K562 (cell line): ENCODE data around the gene SLC4A4. TPM values are rescaled to one million over a fixed set of nuclear protein-coding genes. Genes with fewer than 3 reads are reported as not detected.

Experiments used
- ATAC-seq: fragments of 200-7000 bp; cut with Tn5 transposase; 3 replicates; pipeline ENCODE4 v1.9.1; 2020; ENCODE audit warnings: moderate library complexity
- BruUV-seq: library from RNA; stranded (reverse); fragments of 400-500 nt; replicated peaks from 2 replicates; lab custom pipeline; 2021; lab: Mats Ljungman, UMichigan
- CTCF ChIA-PET: fragments of 300-600 bp; formaldehyde crosslinking; extraction: SDS; loops from one replicate; lab custom pipeline; 2021; ENCODE audit warnings: low intra/inter-chr PET ratio; lab: Yijun Ruan, JAX
- POLR2A ChIA-PET: fragments of 300-600, 350-650 bp; sonication (Branson Sonifier 250); formaldehyde crosslinking; extraction: SDS; loops from one replicate; lab custom pipeline; 2021; ENCODE audit warnings: antibody characterized with exemption, inconsistent platforms; lab: Yijun Ruan, JAX
- DNase-seq, 4 experiments: peaks; one replicate each; pipeline versions ENCODE4 v3.0.0 to v3.0.0-alpha.2; 2011 to 2018; ENCODE audit warnings: low spot score in 3 of 4, mixed read lengths in 3 of 4; ENCODE audit errors: extremely low read depth in 1 of 4
- FAIRE-seq: peaks from 2 replicates; lab custom pipeline; 2011; peaks lifted over from hg19 to GRCh38; lab: Jason Lieb, UNC
- H2AFZ ChIP-seq: 2 replicates; pipeline ENCODE4 v1.6.0; 2011; ENCODE audit warnings: low read depth, low read length, control low read depth, inconsistent platforms
- H3K27ac ChIP-seq: fragments of 200-600 bp; 3 replicates; pipeline ENCODE4 v1.8.0; 2011; ENCODE audit warnings: low read depth, mild to moderate bottlenecking, control low read depth, inconsistent platforms, low read length, moderate library complexity, mixed read lengths; ENCODE audit errors: extremely low read depth
- H3K27me3 ChIP-seq, 2 experiments: fragments of 300-600 bp in 1 of 2; 2 replicates in 1 of 2; 3 replicates in 1 of 2; pipeline versions ENCODE4 v1.6.0 to v1.8.0; 2011; ENCODE audit warnings: inconsistent platforms in 2 of 2, low read length in 2 of 2, mild to moderate bottlenecking in 1 of 2, mixed read lengths in 1 of 2, moderate library complexity in 1 of 2; ENCODE audit not compliant: control insufficient read depth in 2 of 2, insufficient read depth in 2 of 2
- H3K36me3 ChIP-seq: fragments of 300-600 bp; 3 replicates; pipeline ENCODE4 v1.8.0; 2011; ENCODE audit warnings: mild to moderate bottlenecking, low read length, inconsistent platforms; ENCODE audit not compliant: control insufficient read depth, insufficient read depth
- H3K4me1 ChIP-seq, 2 experiments: fragments of 200-600 bp in 1 of 2; replicated peaks in 1 of 2; 2 replicates in 1 of 2; 3 replicates in 1 of 2; pipeline versions ENCODE4 v1.5.1 to v1.8.0; 2011; ENCODE audit warnings: inconsistent platforms in 2 of 2, low read length in 2 of 2, mild to moderate bottlenecking in 1 of 2, mixed read lengths in 1 of 2, moderate library complexity in 1 of 2; ENCODE audit not compliant: control insufficient read depth in 2 of 2, insufficient read depth in 2 of 2
- H3K4me2 ChIP-seq: 2 replicates; pipeline ENCODE4 v1.6.1; 2011; ENCODE audit warnings: low read length, control low read depth, inconsistent platforms, mixed read lengths; ENCODE audit not compliant: insufficient read depth
- H3K4me3 ChIP-seq: fragments of 200-600 bp; sonication (generic), shearing (Covaris generic); 2 replicates; pipeline ENCODE4 v1.5.1; 2016; ENCODE audit warnings: control low read depth, inconsistent platforms
- H3K79me2 ChIP-seq: fragments of 200-600 bp; 3 replicates; pipeline ENCODE4 v1.8.0; 2011; ENCODE audit warnings: low read length, inconsistent platforms; ENCODE audit not compliant: control insufficient read depth, insufficient read depth
- H3K9ac ChIP-seq, 2 experiments: 2 replicates each; pipeline versions ENCODE4 v1.6.0 to v1.6.1; 2011; ENCODE audit warnings: low read depth in 2 of 2, low read length in 2 of 2, control low read depth in 1 of 2, inconsistent platforms in 1 of 2, mild to moderate bottlenecking in 1 of 2, mixed read lengths in 1 of 2; ENCODE audit not compliant: insufficient read depth in 1 of 2
- H3K9me1 ChIP-seq: one replicate; pipeline ENCODE4 v1.6.0; 2011; ENCODE audit warnings: inconsistent platforms, mild to moderate bottlenecking, low read length, moderate library complexity; ENCODE audit not compliant: control insufficient read depth, insufficient read depth
- H3K9me3 ChIP-seq: replicated peaks from 2 replicates; pipeline ENCODE4 v1.5.1; 2011; ENCODE audit warnings: low read depth, low read length, inconsistent platforms; ENCODE audit not compliant: control insufficient read depth, insufficient read depth
- H4K20me1 ChIP-seq: replicated peaks from 2 replicates; pipeline ENCODE4 v1.6.1; 2011; ENCODE audit warnings: low read length, inconsistent platforms, mixed read lengths; ENCODE audit not compliant: control insufficient read depth, insufficient read depth
- ELF4 ChIP-seq: fragments of 450-650 bp; formaldehyde crosslinking; IDR thresholded peaks from 2 replicates; pipeline ENCODE4 v1.4.0; 2022; ENCODE audit warnings: missing genetic modification characterization
- FOXM1 ChIP-seq, 2 experiments: fragments of 450-650 bp in 1 of 2; sonication (generic) in 1 of 2; formaldehyde crosslinking in 1 of 2; IDR thresholded peaks; 2 replicates each; pipeline versions ENCODE4 v1.6.1 to v1.9.0; 2017 to 2022; ENCODE audit warnings: low read depth in 2 of 2, mild to moderate bottlenecking in 2 of 2, missing genetic modification reagents in 1 of 2, moderate library complexity in 1 of 2
- KAT7 ChIP-seq: sonication (generic); formaldehyde crosslinking; IDR thresholded peaks from 2 replicates; pipeline ENCODE4 v1.8.0; 2022; ENCODE audit warnings: missing genetic modification reagents, mild to moderate bottlenecking, borderline replicate concordance
- MCM5 ChIP-seq: fragments of 450-650 bp; IDR thresholded peaks from 2 replicates; pipeline ENCODE4 v1.6.1; 2016; ENCODE audit warnings: low read depth
- MEF2D ChIP-seq: conservative IDR thresholded peaks from 2 replicates; pipeline ENCODE4 v1.6.1; 2016; ENCODE audit warnings: low read depth, missing genetic modification characterization, missing compliant biosample characterization
- NFE2 ChIP-seq: IDR thresholded peaks from 2 replicates; pipeline ENCODE4 v1.6.1; 2014; ENCODE audit warnings: antibody characterized with exemption, low read depth
- PML ChIP-seq: IDR thresholded peaks from 2 replicates; pipeline ENCODE4 v1.6.1; 2012; ENCODE audit warnings: low read length, inconsistent platforms
- SIN3B ChIP-seq: fragments of 450-650 bp; IDR thresholded peaks from 2 replicates; pipeline ENCODE4 v1.6.1; 2017; ENCODE audit warnings: low read depth, mild to moderate bottlenecking, moderate library complexity
- ZC3H4 ChIP-seq: sonication (generic); formaldehyde crosslinking; IDR thresholded peaks from 2 replicates; pipeline ENCODE4 v1.9.0; 2021; ENCODE audit warnings: missing genetic modification reagents, borderline replicate concordance
- ZNF140 ChIP-seq: fragments of 250-450 bp; sonication (Bioruptor Pico); IDR thresholded peaks from 2 replicates; pipeline ENCODE4 v1.8.0; 2021; ENCODE audit warnings: moderate library complexity, mild to moderate bottlenecking, inconsistent platforms
- WGBS: fragments of 100-300 bp; shearing (Covaris generic); methylation state at CpG from one replicate; pipeline ENCODE4 v1.1.6; 2016; ENCODE audit warnings: low coverage, mixed read lengths; ENCODE audit not compliant: insufficient coverage; ENCODE audit errors: missing lambda C conversion rate; 5-methylcytosine and 5-hydroxymethylcytosine counted together
- in situ Hi-C: fragments of 300-500 bp; cut with MboI; formaldehyde crosslinking; loops from 4 replicates; pipeline ENCODE4 v1.15.0; 2018; ENCODE audit warnings: inconsistent platforms, mixed read lengths
- intact Hi-C: fragments of 100-400 bp; cut with micrococcal nuclease; formaldehyde crosslinking; loops from 2 replicates; pipeline ENCODE4 v1.14.2; 2022
- polyA plus RNA-seq, 8 experiments: library from polyadenylated mRNA; depleted of rRNA in 4 of 8; stranded (reverse) in 5 of 8; unstranded in 3 of 8; fragments of >200 nt; fragmentation: Nextera tagmentation in 2 of 8; fragmentation: Illumina TruSeq in 1 of 8; extraction: Ambion mirVana in 2 of 8; extraction: Trizol in 1 of 8; gene quantifications; 2 replicates each; pipeline versions ENCODE4 v1.2.1 to v1.2.3, GENCODE V29; 2011 to 2014; ENCODE audit warnings: inconsistent platforms in 1 of 8, missing spikeins in 1 of 8
- total RNA-seq, 7 experiments: library from RNA; depleted of rRNA in 6 of 7; stranded (reverse); fragments of >200 nt in 6 of 7; fragmentation: Illumina TruSeq in 2 of 7; extraction: Trizol in 2 of 7; gene quantifications; 2 replicates each; pipeline versions ENCODE4 v1.2.1 to v1.2.3, GENCODE V29; 2011 to 2021; ENCODE audit warnings: low replicate concordance in 1 of 7
- TF ChIP-seq, protein P1 (sequence below): fragments of 450-650 bp; formaldehyde crosslinking; IDR thresholded peaks from 2 replicates; pipeline ENCODE4 v1.4.0; 2022; ENCODE audit warnings: missing genetic modification characterization
- TF ChIP-seq, protein P2 (sequence below): IDR thresholded peaks from 2 replicates; pipeline ENCODE4 v1.6.1; 2016; ENCODE audit warnings: missing genetic modification characterization, missing compliant biosample characterization
- TF ChIP-seq, protein P3 (sequence below): conservative IDR thresholded peaks from 2 replicates; pipeline ENCODE4 v1.6.1; 2011; ENCODE audit warnings: low read depth, mild to moderate bottlenecking, low read length; ENCODE audit not compliant: control insufficient read depth
- TF ChIP-seq, protein P4 (sequence below): sonication (generic); formaldehyde crosslinking; IDR thresholded peaks from 2 replicates; pipeline ENCODE4 v1.8.1; 2023; ENCODE audit warnings: mild to moderate bottlenecking, missing genetic modification reagents, moderate library complexity

Gene SLC4A4
- total and polyA plus RNA-seq, 9 of the 15 experiments (the other 6 are each of a cell fraction or from before 2014, with no cell fraction given) = 0.01 to 0.18 (median 0.07) TPM; not detected in 2

DNA sequence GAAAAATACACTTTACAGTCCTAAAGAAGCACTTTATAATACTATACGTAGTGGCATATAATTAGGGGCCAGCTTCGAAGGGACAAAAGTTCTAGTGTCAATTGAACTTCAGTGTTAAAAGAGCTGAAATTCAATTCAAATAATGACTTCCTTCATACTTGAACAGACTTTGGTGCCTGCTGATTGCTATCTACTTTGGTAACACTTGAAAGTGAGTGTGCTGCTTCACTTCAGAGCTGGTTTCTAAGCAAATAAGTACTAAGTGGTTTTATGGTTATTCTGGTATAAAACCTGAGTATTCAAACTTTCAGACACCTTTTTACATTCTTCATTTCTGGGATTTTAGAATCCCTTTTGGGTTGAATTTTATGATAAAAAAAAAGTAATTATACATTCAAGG, 107.0 kb downstream of the SLC4A4 start:
- H3K4me2 ChIP-seq = no peak overlapping the region
- H3K9ac ChIP-seq = no peak overlapping the region
- in situ Hi-C loops (no loop called here), intact Hi-C loops (no loop called here)
- 0% methylated on average over 2 of the region's 2 CpGs for WGBS
- no peaks in the 10 kb centered on the region for H3K9me1 ChIP-seq
- no peaks in the 10 kb centered on the region for H4K20me1 ChIP-seq
- H3K4me1 ChIP-seq = peaks cover 0 to 6% of the 10 kb centered on the region in 2 experiments; a peak in 2 of 5 replicates
- no peaks in the 10 kb centered on the region for H3K9me3 ChIP-seq
- no peaks in the 10 kb centered on the region for H3K27me3 ChIP-seq
- FAIRE-seq (no peak), DNase-seq (no peak), ATAC-seq (no peak)
- TF ChIP-seq, protein P1, sequence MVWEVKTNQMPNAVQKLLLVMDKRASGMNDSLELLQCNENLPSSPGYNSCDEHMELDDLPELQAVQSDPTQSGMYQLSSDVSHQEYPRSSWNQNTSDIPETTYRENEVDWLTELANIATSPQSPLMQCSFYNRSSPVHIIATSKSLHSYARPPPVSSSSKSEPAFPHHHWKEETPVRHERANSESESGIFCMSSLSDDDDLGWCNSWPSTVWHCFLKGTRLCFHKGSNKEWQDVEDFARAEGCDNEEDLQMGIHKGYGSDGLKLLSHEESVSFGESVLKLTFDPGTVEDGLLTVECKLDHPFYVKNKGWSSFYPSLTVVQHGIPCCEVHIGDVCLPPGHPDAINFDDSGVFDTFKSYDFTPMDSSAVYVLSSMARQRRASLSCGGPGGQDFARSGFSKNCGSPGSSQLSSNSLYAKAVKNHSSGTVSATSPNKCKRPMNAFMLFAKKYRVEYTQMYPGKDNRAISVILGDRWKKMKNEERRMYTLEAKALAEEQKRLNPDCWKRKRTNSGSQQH (CRISPR knock-in tag) = no peak
- TF ChIP-seq NFE2 (no peak), ZNF140 (CRISPR knock-in tag) (no peak), ZC3H4 (CRISPR knock-in tag) (no peak), MCM5 (no peak), PML (no peak), FOXM1 (IDR thresholded peaks at IDR 0.05; ENCODE audit: low read depth) (no peak), FOXM1 (CRISPR knock-in tag; IDR thresholded peaks at IDR 0.05; ENCODE audit: low read depth) (no peak), SIN3B (no peak), KAT7 (CRISPR knock-in tag) (no peak), MEF2D (tag) (no peak), ELF4 (CRISPR knock-in tag) (no peak)
- TF ChIP-seq, protein P2, sequence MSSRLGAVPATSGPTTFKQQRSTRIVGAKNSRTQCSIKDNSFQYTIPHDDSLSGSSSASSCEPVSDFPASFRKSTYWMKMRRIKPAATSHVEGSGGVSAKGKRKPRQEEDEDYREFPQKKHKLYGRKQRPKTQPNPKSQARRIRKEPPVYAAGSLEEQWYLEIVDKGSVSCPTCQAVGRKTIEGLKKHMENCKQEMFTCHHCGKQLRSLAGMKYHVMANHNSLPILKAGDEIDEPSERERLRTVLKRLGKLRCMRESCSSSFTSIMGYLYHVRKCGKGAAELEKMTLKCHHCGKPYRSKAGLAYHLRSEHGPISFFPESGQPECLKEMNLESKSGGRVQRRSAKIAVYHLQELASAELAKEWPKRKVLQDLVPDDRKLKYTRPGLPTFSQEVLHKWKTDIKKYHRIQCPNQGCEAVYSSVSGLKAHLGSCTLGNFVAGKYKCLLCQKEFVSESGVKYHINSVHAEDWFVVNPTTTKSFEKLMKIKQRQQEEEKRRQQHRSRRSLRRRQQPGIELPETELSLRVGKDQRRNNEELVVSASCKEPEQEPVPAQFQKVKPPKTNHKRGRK (tag) = no peak
- TF ChIP-seq, protein P3, sequence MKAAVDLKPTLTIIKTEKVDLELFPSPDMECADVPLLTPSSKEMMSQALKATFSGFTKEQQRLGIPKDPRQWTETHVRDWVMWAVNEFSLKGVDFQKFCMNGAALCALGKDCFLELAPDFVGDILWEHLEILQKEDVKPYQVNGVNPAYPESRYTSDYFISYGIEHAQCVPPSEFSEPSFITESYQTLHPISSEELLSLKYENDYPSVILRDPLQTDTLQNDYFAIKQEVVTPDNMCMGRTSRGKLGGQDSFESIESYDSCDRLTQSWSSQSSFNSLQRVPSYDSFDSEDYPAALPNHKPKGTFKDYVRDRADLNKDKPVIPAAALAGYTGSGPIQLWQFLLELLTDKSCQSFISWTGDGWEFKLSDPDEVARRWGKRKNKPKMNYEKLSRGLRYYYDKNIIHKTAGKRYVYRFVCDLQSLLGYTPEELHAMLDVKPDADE = no peak
- TF ChIP-seq, protein P4, sequence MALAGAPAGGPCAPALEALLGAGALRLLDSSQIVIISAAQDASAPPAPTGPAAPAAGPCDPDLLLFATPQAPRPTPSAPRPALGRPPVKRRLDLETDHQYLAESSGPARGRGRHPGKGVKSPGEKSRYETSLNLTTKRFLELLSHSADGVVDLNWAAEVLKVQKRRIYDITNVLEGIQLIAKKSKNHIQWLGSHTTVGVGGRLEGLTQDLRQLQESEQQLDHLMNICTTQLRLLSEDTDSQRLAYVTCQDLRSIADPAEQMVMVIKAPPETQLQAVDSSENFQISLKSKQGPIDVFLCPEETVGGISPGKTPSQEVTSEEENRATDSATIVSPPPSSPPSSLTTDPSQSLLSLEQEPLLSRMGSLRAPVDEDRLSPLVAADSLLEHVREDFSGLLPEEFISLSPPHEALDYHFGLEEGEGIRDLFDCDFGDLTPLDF (CRISPR knock-in tag) = no peak
- no peak overlapping the region for H3K4me3 ChIP-seq
- H2AFZ ChIP-seq = no peak overlapping the region
- H3K36me3 ChIP-seq = no peaks in the 10 kb centered on the region
- H3K27ac ChIP-seq = no peak overlapping the region
- no TSS peak for BruUV-seq
- POLR2A ChIA-PET = no interaction called here
- no peaks in the 10 kb centered on the region for H3K79me2 ChIP-seq
- CTCF ChIA-PET = no interaction called here
